Testis (tissue), 3 donors: ENCODE measurements around the gene NCF2. TPM values are rescaled to one million over a fixed set of nuclear protein-coding genes. Genes with fewer than 3 reads are reported as not detected.

ENCODE experiments used
- DNase-seq: peaks from one replicate; pipeline ENCODE4 v3.0.0-alpha.2; 2019
- H3K27ac ChIP-seq, 2 donors: fragments of 200-600 bp; sonication (generic); one replicate each; pipeline ENCODE4 v1.5.1; 2019
- H3K27me3 ChIP-seq: fragments of 200-600 bp; sonication (generic); one replicate; pipeline ENCODE4 v1.5.1; 2019
- H3K36me3 ChIP-seq: fragments of 200-600 bp; sonication (generic); one replicate; pipeline ENCODE4 v1.5.1; 2017; ENCODE audit warnings: low read depth; ENCODE audit errors: missing control alignments
- H3K4me1 ChIP-seq: fragments of 200-600 bp; sonication (generic); one replicate; pipeline ENCODE4 v1.5.1; 2019
- H3K4me3 ChIP-seq, 2 donors: fragments of 200-600 bp; sonication (generic); one replicate each; pipeline ENCODE4 v1.5.1; 2017 to 2019
- H3K9me3 ChIP-seq: fragments of 200-600 bp; sonication (generic); one replicate; pipeline ENCODE4 v1.5.1; 2017
- POLR2A ChIP-seq: fragments of 450-650 bp; IDR thresholded peaks from one replicate; pipeline ENCODE4 v1.6.1; 2017; ENCODE audit warnings: antibody characterized with exemption, mild to moderate bottlenecking, moderate library complexity
- WGBS, 2 donors: methylation state at CpG; one replicate each; pipeline ENCODE4 v1.1.5; 2018; 5-methylcytosine and 5-hydroxymethylcytosine counted together
- intact Hi-C: fragments of 100-400 bp; cut with DNase I; formaldehyde crosslinking; loops from one replicate; pipeline ENCODE4 v1.15.1; 2023; ENCODE audit warnings: low total_unique reads
- polyA plus RNA-seq: library from polyadenylated mRNA; stranded (reverse); fragments of 350-450 nt; fragmentation: Illumina TruSeq; extraction: RNeasy Lipid Tissue Mini Kit (QIAGEN cat#74804); gene quantifications from one replicate; pipeline ENCODE4 v1.2.3, GENCODE V29; 2014; ENCODE audit warnings: low read depth, low replicate concordance; ENCODE audit not compliant: insufficient read depth
- total RNA-seq, 2 donors: library from RNA; depleted of rRNA; stranded (reverse); fragments of >200 nt; gene quantifications; one replicate each; pipeline ENCODE4 v1.2.3, GENCODE V29; 2016
- TF ChIP-seq, protein P1 (sequence below), 3 experiments: fragments of 450-650 bp in 2 of 3; fragments of 200-600 bp in 1 of 3; sonication (generic) in 1 of 3; IDR thresholded peaks; one replicate each; pipeline ENCODE4 v1.5.1; 2016 to 2019; ENCODE audit warnings: antibody characterized with exemption in 3 of 3, mild to moderate bottlenecking in 2 of 3, moderate library complexity in 1 of 3

The NCF2 gene
- total and polyA plus RNA-seq, 3 donors from 2014 or later: 1.3 to 7.8 (median 3.7) TPM

DNA sequence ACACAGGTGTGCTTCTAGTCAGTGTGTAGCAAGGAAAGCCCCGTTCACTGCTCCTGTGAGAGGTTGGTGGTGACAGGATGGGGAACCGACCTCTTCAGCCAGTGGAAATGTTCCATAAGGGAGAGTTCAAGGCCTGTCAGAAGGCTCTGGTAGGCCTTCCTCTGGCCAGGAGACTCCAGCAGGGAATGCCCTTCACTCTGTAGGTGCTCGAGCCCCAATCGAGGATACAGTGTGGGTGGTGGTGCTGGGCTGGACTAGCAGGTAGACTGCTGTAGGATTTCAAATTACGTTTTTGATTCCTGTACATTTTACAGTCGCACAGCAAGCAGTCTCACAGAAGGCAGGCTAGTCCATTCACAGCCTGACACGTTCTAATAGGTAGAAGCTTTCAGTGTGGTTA is 37.8 kb downstream of the NCF2 start:
- TF ChIP-seq POLR2A: no peak
- TF ChIP-seq, protein P1, sequence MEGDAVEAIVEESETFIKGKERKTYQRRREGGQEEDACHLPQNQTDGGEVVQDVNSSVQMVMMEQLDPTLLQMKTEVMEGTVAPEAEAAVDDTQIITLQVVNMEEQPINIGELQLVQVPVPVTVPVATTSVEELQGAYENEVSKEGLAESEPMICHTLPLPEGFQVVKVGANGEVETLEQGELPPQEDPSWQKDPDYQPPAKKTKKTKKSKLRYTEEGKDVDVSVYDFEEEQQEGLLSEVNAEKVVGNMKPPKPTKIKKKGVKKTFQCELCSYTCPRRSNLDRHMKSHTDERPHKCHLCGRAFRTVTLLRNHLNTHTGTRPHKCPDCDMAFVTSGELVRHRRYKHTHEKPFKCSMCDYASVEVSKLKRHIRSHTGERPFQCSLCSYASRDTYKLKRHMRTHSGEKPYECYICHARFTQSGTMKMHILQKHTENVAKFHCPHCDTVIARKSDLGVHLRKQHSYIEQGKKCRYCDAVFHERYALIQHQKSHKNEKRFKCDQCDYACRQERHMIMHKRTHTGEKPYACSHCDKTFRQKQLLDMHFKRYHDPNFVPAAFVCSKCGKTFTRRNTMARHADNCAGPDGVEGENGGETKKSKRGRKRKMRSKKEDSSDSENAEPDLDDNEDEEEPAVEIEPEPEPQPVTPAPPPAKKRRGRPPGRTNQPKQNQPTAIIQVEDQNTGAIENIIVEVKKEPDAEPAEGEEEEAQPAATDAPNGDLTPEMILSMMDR (IDR thresholded peaks at IDR 0.05): no peak
- DNase-seq: no peak
- H3K27me3 ChIP-seq: no peaks in the 10 kb centered on the region
- intact Hi-C loops: no loop called here
- H3K27ac ChIP-seq: no peak overlapping the region
- 89 to 91% methylated on average over 7 of the region's 7 CpGs for WGBS, 2 donors
- no peak overlapping the region for H3K4me3 ChIP-seq
- no peaks in the 10 kb centered on the region for H3K9me3 ChIP-seq
- H3K4me1 ChIP-seq: no peaks in the 10 kb centered on the region
- no peaks in the 10 kb centered on the region for H3K36me3 ChIP-seq

- Histone ChIP-seq H3K9me3 (no peaks in the 10 kb centered on the region), H3K4me1 (no peaks in the 10 kb centered on the region), H3K36me3 (no peaks in the 10 kb centered on the region), H3K4me3 (no peak overlapping the region), H3K27me3 (no peaks in the 10 kb centered on the region), H3K27ac (no peak overlapping the region)
- 79 to 80% methylated on average over 8 to 9 of the region's 9 CpGs for WGBS, 2 donors
- DNase-seq: no peak
- TF ChIP-seq, protein P1 (IDR thresholded peaks at IDR 0.05): no peak
- TF ChIP-seq POLR2A: no peak
- intact Hi-C loops: no loop called here
Observed at GRCh38 chr1:183551924-183552323, 38.3 kb downstream of the NCF2 start.

DNA sequence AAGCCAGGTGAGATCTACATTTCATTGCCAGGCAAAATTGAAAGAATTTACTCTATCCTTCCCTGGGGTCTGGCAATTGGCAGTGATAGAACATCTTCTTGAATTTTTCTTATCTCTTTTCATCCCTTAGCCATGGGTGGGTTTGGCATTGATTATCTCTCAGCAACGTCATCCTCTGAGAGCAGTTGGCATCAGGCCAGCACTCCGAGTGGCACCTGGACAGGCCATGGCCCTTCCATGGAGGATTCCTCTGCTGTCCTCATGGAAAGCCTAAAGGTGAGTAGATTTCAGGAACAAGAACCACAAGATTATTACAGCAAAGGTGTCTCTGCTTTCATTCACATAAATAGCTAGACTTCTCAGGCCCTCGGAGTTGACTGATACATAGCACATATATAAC is 39.3 kb downstream of the NCF2 start:
- Histone ChIP-seq H3K27me3 (no peaks in the 10 kb centered on the region), H3K9me3 (no peaks in the 10 kb centered on the region), H3K4me1 (no peaks in the 10 kb centered on the region), H3K4me3 (no peak overlapping the region), H3K36me3 (no peaks in the 10 kb centered on the region), H3K27ac (no peak overlapping the region)
- TF ChIP-seq, protein P1 (IDR thresholded peaks at IDR 0.05): no peak
- TF ChIP-seq POLR2A: no peak
- DNase-seq: no peak
- 50% methylated on average over 3 of the region's 3 CpGs for WGBS, 2 donors
- intact Hi-C loops: no loop called here

DNA sequence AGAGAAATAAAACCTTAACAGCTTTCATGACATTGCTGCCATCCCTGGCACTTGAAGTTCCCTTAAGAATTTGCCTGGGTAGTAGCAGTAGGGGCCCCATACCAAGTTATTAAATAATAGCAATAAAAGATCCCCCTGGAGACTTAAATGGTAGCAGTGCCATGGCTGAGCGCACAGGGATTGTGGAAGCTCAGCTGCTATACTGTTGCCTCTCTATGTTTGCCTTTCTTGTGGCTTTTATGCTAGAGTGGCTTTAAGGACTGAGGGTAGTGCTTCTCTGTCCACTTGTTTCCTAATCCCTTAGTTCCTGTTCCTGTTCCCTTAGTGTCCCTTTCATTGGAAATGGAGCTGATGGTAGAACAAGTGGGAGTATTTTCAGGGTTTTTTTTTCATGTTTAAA is 42.1 kb downstream of the NCF2 start:
- Histone ChIP-seq H3K4me3 (no peak overlapping the region), H3K27ac (no peak overlapping the region), H3K9me3 (no peaks in the 10 kb centered on the region), H3K36me3 (no peaks in the 10 kb centered on the region), H3K27me3 (no peaks in the 10 kb centered on the region), H3K4me1 (no peaks in the 10 kb centered on the region)
- intact Hi-C loops: no loop called here
- WGBS, 2 donors: 94 to 100% methylated on average over 1 of the region's 1 CpG
- DNase-seq: no peak
- TF ChIP-seq, protein P1 (IDR thresholded peaks at IDR 0.05): no peak
- TF ChIP-seq POLR2A: no peak

DNA sequence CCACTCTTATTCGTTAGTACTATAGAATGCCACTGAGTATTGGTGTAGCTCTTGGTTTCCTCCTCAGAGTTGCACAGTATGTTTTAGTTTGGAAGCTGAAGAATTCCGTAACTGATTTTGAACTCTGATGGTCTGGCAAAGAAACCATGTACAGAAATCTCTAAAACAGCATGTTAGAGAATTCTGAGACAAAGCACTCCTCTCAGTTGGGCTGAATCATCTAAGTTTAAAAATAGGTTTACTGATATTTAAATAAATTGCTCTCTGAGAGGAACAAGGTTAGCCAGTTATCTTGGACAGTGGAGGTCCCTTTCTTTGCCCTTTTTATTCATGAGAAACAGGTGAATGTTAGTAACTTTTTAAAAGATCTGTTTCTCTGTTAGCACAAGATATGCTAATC is 43.8 kb downstream of the NCF2 start:
- H3K4me1 ChIP-seq: no peaks in the 10 kb centered on the region
- no peak overlapping the region for H3K27ac ChIP-seq
- H3K9me3 ChIP-seq: no peaks in the 10 kb centered on the region
- TF ChIP-seq, protein P1 (IDR thresholded peaks at IDR 0.05): no peak
- no peak for TF ChIP-seq POLR2A
- intact Hi-C loops: no loop called here
- H3K36me3 ChIP-seq: no peaks in the 10 kb centered on the region
- WGBS, 2 donors: 79 to 87% methylated on average over 2 of the region's 2 CpGs
- no peak for DNase-seq
- no peak overlapping the region for H3K4me3 ChIP-seq
- no peaks in the 10 kb centered on the region for H3K27me3 ChIP-seq
